Measurements from ENCODE around the gene ZNF182.
"Not testable (repeated sequence)": the region's sequence is repeated elsewhere in the genome, so short reads cannot be mapped to it uniquely, and the experiment has no call there.

The ZNF182 gene

GRCh38 chrX:47992669-47993068 is 11.1 kb downstream of the ZNF182 start:
- no peak for DNase-seq

DNA sequence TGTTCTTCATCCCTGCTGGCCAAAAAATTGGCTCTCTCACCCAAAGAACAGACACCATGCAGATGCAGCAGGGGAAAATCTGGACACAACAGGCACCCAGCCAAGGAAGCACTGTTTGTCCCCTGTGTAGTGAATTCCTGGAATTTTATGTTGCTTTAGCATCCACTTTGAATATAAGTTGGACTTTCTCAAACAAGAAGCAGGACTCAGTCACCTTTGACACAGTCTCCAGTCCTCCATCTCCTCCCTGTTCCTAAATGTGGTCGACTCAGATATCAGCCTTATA is 11.8 kb downstream of the ZNF182 start:
- DNase-seq = no peak

GRCh38 chrX:47991263-47992094 is 12.3 kb downstream of the ZNF182 start:
- DNase-seq = no peak

- no peak for DNase-seq
Measured at GRCh38 chrX:47976254-47977151, 27.3 kb downstream of the ZNF182 start.

- DNase-seq = no peak
Measured at GRCh38 chrX:47973235-47973634, 30.6 kb downstream of the ZNF182 start.

DNA sequence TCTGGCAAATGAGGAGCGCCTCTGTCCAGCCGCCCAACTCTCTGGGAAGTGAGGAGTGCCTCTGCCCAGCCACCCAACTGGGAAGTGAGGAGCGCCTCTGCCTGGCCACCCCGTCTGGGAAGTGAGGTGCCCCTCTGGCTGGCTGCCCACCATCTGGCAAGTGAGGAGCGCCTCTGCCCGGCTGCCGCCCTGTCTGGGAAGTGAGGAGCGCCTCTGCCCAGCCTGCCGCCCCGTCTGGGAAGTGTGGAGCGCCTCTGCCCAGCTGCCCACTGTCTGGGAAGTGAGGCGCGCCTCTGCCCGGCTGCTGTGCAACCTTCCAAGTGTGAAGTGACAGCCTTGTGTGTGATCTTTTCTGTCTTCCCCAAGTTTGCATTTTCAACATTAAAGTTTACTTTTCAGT is 38.3 kb downstream of the ZNF182 start:
- not testable (repeated sequence) for DNase-seq

GRCh38 chrX:47961830-47962229 is 42.0 kb downstream of the ZNF182 start:
- DNase-seq = not testable (repeated sequence)

DNA sequence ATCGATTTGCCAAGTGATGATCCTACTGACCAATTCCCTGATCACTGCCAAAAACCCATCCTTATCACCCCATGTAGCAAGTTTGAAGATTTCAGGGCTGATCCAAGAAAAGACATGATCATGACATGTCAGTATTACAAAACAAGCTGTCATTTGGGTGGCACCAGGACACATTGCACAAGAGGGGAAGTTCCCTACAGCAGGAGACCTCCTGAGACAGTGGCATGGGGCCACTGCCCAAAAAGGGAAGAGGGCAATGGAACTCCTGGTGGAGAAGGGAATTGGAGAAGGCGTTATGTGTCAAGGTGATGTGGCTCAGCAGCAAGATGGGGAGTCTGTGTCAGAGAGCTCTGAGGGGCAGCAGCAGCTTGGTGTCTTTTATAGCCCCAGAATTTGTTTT is 43.4 kb downstream of the ZNF182 start:
- no peak for DNase-seq

- no peak for DNase-seq
Measured at GRCh38 chrX:47958761-47959342, 44.9 kb downstream of the ZNF182 start.

- not testable (repeated sequence) for DNase-seq
Measured at GRCh38 chrX:47958206-47958605, 45.6 kb downstream of the ZNF182 start.

DNA sequence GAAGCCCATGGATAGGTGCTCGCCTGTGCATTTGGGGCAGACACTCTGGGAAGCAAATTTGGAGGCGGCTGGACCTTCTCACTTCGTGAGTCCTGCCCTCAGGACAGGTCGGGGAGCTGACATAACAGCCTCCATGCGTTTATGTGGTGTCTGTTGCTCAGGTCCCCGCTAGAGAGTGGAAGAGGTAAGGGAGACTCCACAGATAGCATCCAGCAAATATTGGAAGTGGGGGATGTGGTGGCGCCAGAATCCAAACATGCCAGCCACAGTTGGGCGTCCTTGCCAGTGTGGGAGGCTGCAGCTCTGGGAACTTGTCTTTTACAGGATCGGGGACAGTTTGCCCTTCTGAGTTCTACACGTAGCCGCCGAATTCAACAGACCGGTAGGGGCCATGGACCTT is 47.8 kb downstream of the ZNF182 start:
- no peak for DNase-seq

DNA sequence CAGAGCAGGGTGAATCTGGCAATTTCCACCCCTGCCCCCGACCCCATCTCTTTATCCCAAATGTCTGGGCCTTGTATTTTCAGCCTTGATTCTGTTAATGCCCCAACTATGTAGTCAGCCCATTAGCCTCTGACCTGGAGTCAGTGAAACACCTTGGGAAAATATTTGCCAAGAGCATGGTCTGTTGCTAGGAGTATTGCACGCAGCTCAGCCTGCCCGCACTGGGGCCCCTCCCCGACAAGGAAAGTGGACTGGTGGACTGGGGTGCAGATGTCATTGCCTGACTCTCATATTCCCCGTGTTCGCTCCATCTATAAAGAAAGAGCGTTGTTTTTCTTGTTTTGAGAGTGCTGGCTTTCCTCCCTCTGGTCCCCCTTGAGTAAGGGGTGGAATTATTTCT is 48.5 kb downstream of the ZNF182 start:
- not testable (repeated sequence) for DNase-seq

- DNase-seq = no peak
Measured at GRCh38 chrX:47941423-47941822, 62.4 kb downstream of the ZNF182 start.

- DNase-seq = no peak
Measured at GRCh38 chrX:47940448-47940847, 63.3 kb downstream of the ZNF182 start.

DNA sequence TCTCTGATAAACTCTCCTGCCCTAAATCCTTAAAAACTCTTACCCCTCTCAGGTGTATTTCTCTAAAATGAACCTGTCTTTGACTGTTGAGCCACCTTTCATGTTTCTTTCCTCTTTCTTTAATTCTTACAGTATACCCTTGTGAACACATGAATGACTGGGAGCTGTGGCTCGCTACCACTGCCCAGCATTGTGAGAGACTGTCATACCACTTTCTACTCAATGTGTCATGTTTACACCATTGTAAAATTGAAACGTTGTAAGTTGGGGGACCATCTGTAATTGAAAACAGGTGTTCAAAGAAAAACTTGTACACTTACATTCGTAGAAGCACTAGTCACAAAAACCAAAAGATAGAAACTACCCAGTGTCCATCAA is 66.9 kb downstream of the ZNF182 start:
- DNase-seq = no peak

DNA sequence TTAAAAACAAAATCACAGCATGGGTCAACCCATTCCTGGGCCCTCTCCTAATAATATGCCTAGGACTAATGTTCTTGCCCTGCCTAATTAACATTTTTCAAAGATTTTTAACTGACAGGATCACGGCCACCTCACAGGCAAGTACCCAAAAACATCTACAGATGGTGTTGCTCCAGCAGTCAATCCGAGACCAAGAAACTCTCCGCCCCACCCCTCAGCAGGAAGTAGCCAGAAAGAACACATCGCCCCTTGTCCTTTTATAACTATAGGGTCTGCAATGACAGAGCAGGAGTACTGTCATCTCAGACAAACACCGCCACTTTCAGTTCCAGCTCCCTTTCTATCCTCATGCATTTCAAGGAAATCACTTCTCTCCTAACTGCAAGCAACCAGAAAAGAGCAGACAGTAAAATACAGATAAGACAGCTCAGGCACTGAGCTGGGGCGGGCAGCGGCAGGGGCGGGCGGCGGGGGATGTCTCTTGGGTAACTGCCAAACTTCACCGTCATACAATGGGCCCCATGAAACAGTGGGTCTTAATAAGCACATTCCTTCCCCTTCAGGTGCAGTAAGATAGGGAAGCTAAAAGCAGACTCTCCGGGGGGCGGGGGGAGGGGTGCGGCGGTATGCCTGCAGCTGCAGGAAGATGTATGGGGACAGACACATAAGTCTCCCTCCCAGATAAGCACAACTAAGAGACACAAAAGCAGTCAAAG is 67.4 kb downstream of the ZNF182 start:
- DNase-seq = no peak

GRCh38 chrX:47933946-47934345 is 69.8 kb downstream of the ZNF182 start:
- no peak for DNase-seq

DNA sequence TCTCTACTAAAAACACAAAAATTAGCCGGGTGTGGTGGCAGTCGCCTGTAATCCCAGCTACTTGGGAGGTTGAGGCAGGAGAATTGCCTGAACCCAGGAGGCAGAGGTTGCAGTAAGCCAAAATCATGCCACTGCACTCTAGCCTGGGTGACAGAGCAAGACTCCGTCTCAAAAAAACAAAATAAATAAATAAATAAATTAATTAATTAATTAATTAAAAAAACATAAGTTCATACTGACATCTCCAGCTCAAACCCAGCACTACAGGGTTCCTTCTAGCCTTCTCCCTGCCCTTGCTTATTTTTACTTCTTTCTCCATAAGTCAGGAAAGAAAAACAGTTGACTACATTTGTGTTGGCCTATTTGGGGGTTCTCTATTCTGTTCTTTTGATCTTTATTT is 71.8 kb downstream of the ZNF182 start:
- DNase-seq = not testable (repeated sequence)

DNA sequence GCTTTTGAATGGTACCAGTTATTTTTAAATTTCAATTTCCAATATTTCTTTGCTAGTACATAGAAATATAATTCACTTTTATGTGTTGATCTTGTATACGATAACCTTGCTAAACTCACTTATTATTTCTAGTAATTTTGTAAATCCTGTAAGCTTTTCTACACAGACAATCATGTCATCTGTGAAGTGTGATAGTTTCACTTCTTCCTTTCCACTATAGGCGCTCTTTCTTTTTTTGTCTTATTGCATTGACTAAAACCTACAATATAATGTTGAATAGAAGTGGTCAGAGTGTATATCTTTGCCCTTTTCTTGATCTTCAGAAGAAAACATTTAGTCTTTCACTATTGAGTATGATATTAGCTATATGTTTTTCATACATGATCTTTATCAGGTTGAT is 76.6 kb downstream of the ZNF182 start:
- DNase-seq = no peak

Measured in SIG-M5 (cell line).